Breast epithelium (tissue), 3 donors: ENCODE data around the gene AXIN2.

Experiments used
- POLR2A ChIP-seq: fragments of 450-650 bp; IDR thresholded peaks from one replicate; pipeline ENCODE4 v1.6.1; 2016; ENCODE audit warnings: antibody characterized with exemption, mild to moderate bottlenecking, moderate library complexity
- POLR2AphosphoS5 ChIP-seq, 3 donors: sonication (generic); formaldehyde crosslinking; IDR thresholded peaks; one replicate each; pipeline ENCODE4 v1.6.1; 2017; ENCODE audit warnings: antibody characterized with exemption in 3 of 3
- TF ChIP-seq, protein P1 (sequence below), 3 donors: fragments of 450-650 bp; IDR thresholded peaks; one replicate each; pipeline ENCODE4 v1.5.1; 2016 to 2017; ENCODE audit warnings: antibody characterized with exemption in 3 of 3, mild to moderate bottlenecking in 3 of 3, moderate library complexity in 3 of 3

- TF ChIP-seq, protein P1, sequence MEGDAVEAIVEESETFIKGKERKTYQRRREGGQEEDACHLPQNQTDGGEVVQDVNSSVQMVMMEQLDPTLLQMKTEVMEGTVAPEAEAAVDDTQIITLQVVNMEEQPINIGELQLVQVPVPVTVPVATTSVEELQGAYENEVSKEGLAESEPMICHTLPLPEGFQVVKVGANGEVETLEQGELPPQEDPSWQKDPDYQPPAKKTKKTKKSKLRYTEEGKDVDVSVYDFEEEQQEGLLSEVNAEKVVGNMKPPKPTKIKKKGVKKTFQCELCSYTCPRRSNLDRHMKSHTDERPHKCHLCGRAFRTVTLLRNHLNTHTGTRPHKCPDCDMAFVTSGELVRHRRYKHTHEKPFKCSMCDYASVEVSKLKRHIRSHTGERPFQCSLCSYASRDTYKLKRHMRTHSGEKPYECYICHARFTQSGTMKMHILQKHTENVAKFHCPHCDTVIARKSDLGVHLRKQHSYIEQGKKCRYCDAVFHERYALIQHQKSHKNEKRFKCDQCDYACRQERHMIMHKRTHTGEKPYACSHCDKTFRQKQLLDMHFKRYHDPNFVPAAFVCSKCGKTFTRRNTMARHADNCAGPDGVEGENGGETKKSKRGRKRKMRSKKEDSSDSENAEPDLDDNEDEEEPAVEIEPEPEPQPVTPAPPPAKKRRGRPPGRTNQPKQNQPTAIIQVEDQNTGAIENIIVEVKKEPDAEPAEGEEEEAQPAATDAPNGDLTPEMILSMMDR (IDR thresholded peaks at IDR 0.05), result no peak
- TF ChIP-seq POLR2AphosphoS5 (IDR thresholded peaks at IDR 0.05) (no peak), POLR2A (no peak)
These were observed 47.8 kb upstream of the AXIN2 start for GRCh38 chr17:65609286-65609685.
